ENCODE results near the gene ATAD2B.

ATAD2B gene

GRCh38 chr2:23828986-23829385 lies 97.9 kb downstream of the ATAD2B start:
- in situ Hi-C loops (cut with MboI; ENCODE audit: low pct_unique_long_range_greater_than_20kb, low sequenced_read_pairs, unreplicated experiment): loop anchor here (10.0 kb wide), 1 partner anchor 246 kb away; the partner anchor contains the start of gene SF3B6
- TF ChIP-seq CTCF (IDR thresholded peaks at IDR 0.05; ENCODE audit: extremely low read depth, insufficient read depth, missing control alignments): no peak
- no peak for DNase-seq (ENCODE audit: low spot score)

GRCh38 chr2:23828256-23828980 lies 98.5 kb downstream of the ATAD2B start:
- in situ Hi-C loops (cut with MboI; ENCODE audit: low pct_unique_long_range_greater_than_20kb, low sequenced_read_pairs, unreplicated experiment): loop anchor here (10.0 kb wide), 1 partner anchor 246 kb away; the partner anchor contains the start of gene SF3B6
- DNase-seq (ENCODE audit: low spot score): no peak
- no peak for TF ChIP-seq CTCF (IDR thresholded peaks at IDR 0.05; ENCODE audit: extremely low read depth, insufficient read depth, missing control alignments)

GRCh38 chr2:23827287-23827686 lies 99.6 kb downstream of the ATAD2B start:
- in situ Hi-C loops (cut with MboI; ENCODE audit: low pct_unique_long_range_greater_than_20kb, low sequenced_read_pairs, unreplicated experiment): loop anchor here (10.0 kb wide), 1 partner anchor 248 kb away; the partner anchor contains the start of gene SF3B6
- TF ChIP-seq CTCF (IDR thresholded peaks at IDR 0.05; ENCODE audit: extremely low read depth, insufficient read depth, missing control alignments): no peak
- DNase-seq (ENCODE audit: low spot score): no peak

GRCh38 chr2:23826771-23827170 lies 100.2 kb downstream of the ATAD2B start:
- in situ Hi-C loops (cut with MboI; ENCODE audit: low pct_unique_long_range_greater_than_20kb, low sequenced_read_pairs, unreplicated experiment): loop anchor here (10.0 kb wide), 1 partner anchor 248 kb away; the partner anchor contains the start of gene SF3B6
- no peak for TF ChIP-seq CTCF (IDR thresholded peaks at IDR 0.05; ENCODE audit: extremely low read depth, insufficient read depth, missing control alignments)
- no peak for DNase-seq (ENCODE audit: low spot score)

- TF ChIP-seq CTCF (IDR thresholded peaks at IDR 0.05; ENCODE audit: extremely low read depth, insufficient read depth, missing control alignments): no peak
- in situ Hi-C loops (cut with MboI; ENCODE audit: low pct_unique_long_range_greater_than_20kb, low sequenced_read_pairs, unreplicated experiment): loop anchor here (10.0 kb wide), 1 partner anchor 249 kb away; the partner anchor contains the start of gene SF3B6
- no peak for DNase-seq (ENCODE audit: low spot score)
These were observed 100.9 kb downstream of the ATAD2B start for GRCh38 chr2:23826040-23826439.

GRCh38 chr2:23824777-23825212 lies 102.1 kb downstream of the ATAD2B start:
- peak; percentile 61 for TF ChIP-seq CTCF (IDR thresholded peaks at IDR 0.05; ENCODE audit: extremely low read depth, insufficient read depth, missing control alignments)
- peak; percentile 32 for DNase-seq (ENCODE audit: low spot score)
- in situ Hi-C loops (cut with MboI; ENCODE audit: low pct_unique_long_range_greater_than_20kb, low sequenced_read_pairs, unreplicated experiment): loop anchor here (10.0 kb wide), 1 partner anchor 250 kb away; the partner anchor contains the start of gene SF3B6
